HepG2 (cell line): ENCODE measurements around the gene CYB561. TPM values are rescaled to one million over a fixed set of nuclear protein-coding genes. Genes with fewer than 3 reads are reported as not detected.

Experiments used
- ATAC-seq: fragments of 200-7000 bp; cut with Tn5 transposase; 3 replicates; pipeline ENCODE4 v1.9.1; 2020; ENCODE audit warnings: mild to moderate bottlenecking, moderate library complexity
- BruUV-seq: library from RNA; stranded (reverse); fragments of 400-500 nt; replicated peaks from 2 replicates; lab custom pipeline; 2021; lab: Mats Ljungman, UMichigan
- CTCF ChIA-PET: fragments of 300-600 bp; formaldehyde crosslinking; extraction: SDS; loops from one replicate; lab custom pipeline; 2021; ENCODE audit warnings: low total read pairs, inconsistent platforms, low intra/inter-chr PET ratio; lab: Yijun Ruan, JAX
- POLR2A ChIA-PET: fragments of 350-600 bp; sonication (Branson Sonifier 250); formaldehyde crosslinking; loops from one replicate; lab custom pipeline; 2020; ENCODE audit warnings: antibody characterized with exemption, inconsistent platforms; lab: Yijun Ruan, JAX
- DNase-seq: peaks from one replicate; pipeline ENCODE4 v3.0.0-alpha.2; 2015; ENCODE audit warnings: low spot score
- FAIRE-seq: peaks from 3 replicates; lab custom pipeline; 2011; peaks lifted over from hg19 to GRCh38; lab: Jason Lieb, UNC
- H2AFZ ChIP-seq: one replicate; pipeline ENCODE4 v1.6.1; 2011; ENCODE audit warnings: low read length, inconsistent platforms
- H3K27ac ChIP-seq: fragments of 300-600 bp; 3 replicates; pipeline ENCODE4 v1.8.0; 2011; ENCODE audit warnings: mixed run types, mild to moderate bottlenecking, mixed read lengths, low read length, inconsistent platforms; ENCODE audit not compliant: insufficient read depth; ENCODE audit errors: extremely low read length
- H3K27me3 ChIP-seq, 2 experiments: fragments of 200-600 bp in 1 of 2; 2 replicates in 1 of 2; 3 replicates in 1 of 2; pipeline versions ENCODE4 v1.6.0 to v1.8.0; 2011; ENCODE audit warnings: low read length in 2 of 2, mild to moderate bottlenecking in 2 of 2, moderate library complexity in 2 of 2, inconsistent platforms in 1 of 2; ENCODE audit not compliant: insufficient read depth in 2 of 2, control insufficient read depth in 1 of 2
- H3K36me3 ChIP-seq, 2 experiments: fragments of 200-600 bp in 1 of 2; replicated peaks in 1 of 2; 2 replicates in 1 of 2; 3 replicates in 1 of 2; pipeline versions ENCODE4 v1.5.1 to v1.8.0; 2011; ENCODE audit warnings: low read length in 2 of 2, inconsistent platforms in 1 of 2; ENCODE audit not compliant: insufficient read depth in 2 of 2, control insufficient read depth in 1 of 2
- H3K4me1 ChIP-seq: 2 replicates; pipeline ENCODE4 v1.5.1; 2012; ENCODE audit warnings: low read length, inconsistent platforms; ENCODE audit not compliant: insufficient read depth
- H3K4me2 ChIP-seq: 2 replicates; pipeline ENCODE4 v1.6.0; 2011; ENCODE audit warnings: low read depth, low read length, inconsistent platforms
- H3K4me3 ChIP-seq, 3 experiments: fragments of 200-600 bp in 1 of 3; sonication (generic), shearing (Covaris generic) in 1 of 3; replicated peaks in 1 of 3; 2 replicates each; pipeline ENCODE4 v1.5.1; 2011 to 2016; ENCODE audit warnings: low read length in 3 of 3, inconsistent platforms in 2 of 3, low read depth in 2 of 3, mild to moderate bottlenecking in 2 of 3, control low read depth in 1 of 3, mixed read lengths in 1 of 3; ENCODE audit not compliant: insufficient read depth in 1 of 3
- H3K79me2 ChIP-seq: one replicate; pipeline ENCODE4 v1.6.1; 2011; ENCODE audit warnings: low read length, inconsistent platforms; ENCODE audit not compliant: insufficient read depth
- H3K9ac ChIP-seq: 2 replicates; pipeline ENCODE4 v1.6.0; 2011; ENCODE audit warnings: mild to moderate bottlenecking, low read depth, low read length, inconsistent platforms; ENCODE audit not compliant: insufficient read depth
- H3K9me3 ChIP-seq: 2 replicates; pipeline ENCODE4 v1.5.1; 2012; ENCODE audit warnings: mild to moderate bottlenecking, low read length
- H4K20me1 ChIP-seq: 2 replicates; pipeline ENCODE4 v1.6.0; 2011; ENCODE audit warnings: inconsistent platforms, mild to moderate bottlenecking, low read length, moderate library complexity; ENCODE audit not compliant: insufficient read depth
- REPIN1 ChIP-seq: sonication (generic); formaldehyde crosslinking; IDR thresholded peaks from 2 replicates; pipeline ENCODE4 v1.8.0; 2022; ENCODE audit warnings: missing genetic modification reagents, low read depth, mild to moderate bottlenecking, borderline replicate concordance
- ZNF121 ChIP-seq: sonication (generic); formaldehyde crosslinking; IDR thresholded peaks from 2 replicates; pipeline ENCODE4 v1.5.0; 2020; ENCODE audit warnings: mild to moderate bottlenecking, missing genetic modification reagents
- ZNF256 ChIP-seq: sonication (generic); formaldehyde crosslinking; conservative IDR thresholded peaks from 2 replicates; pipeline ENCODE4 v1.4.0; 2020; ENCODE audit warnings: missing genetic modification reagents
- ZNF616 ChIP-seq: sonication (generic); formaldehyde crosslinking; IDR thresholded peaks from 2 replicates; pipeline ENCODE4 v1.5.0; 2020; ENCODE audit warnings: low read depth, mild to moderate bottlenecking, missing genetic modification reagents
- WGBS: methylation state at CpG from one replicate; pipeline ENCODE4 v1.1.6; 2017; ENCODE audit warnings: low lambda C conversion rate; 5-methylcytosine and 5-hydroxymethylcytosine counted together
- in situ Hi-C: cut with HindIII; loops from 2 replicates; pipeline ENCODE4 v1.10.0; 2017; ENCODE audit warnings: low pct_unique_long_range_greater_than_20kb; ENCODE audit not compliant: extremely low pct_ligation_motif_present
- intact Hi-C: fragments of 100-400 bp; cut with micrococcal nuclease; formaldehyde crosslinking; loops from one replicate; pipeline ENCODE4 v1.10.0; 2022; ENCODE audit not compliant: unreplicated experiment
- polyA plus RNA-seq, 8 experiments: library from polyadenylated mRNA; depleted of rRNA in 3 of 8; stranded (reverse) in 7 of 8; unstranded in 1 of 8; fragments of >200 nt; fragmentation: Illumina TruSeq in 4 of 8; extraction: Trizol in 4 of 8; gene quantifications; 2 replicates each; pipeline versions ENCODE4 v1.2.1 to v1.2.3, GENCODE V29; 2011 to 2016; ENCODE audit warnings: low read depth in 4 of 8, missing spikeins in 1 of 8, mixed read lengths in 1 of 8; ENCODE audit not compliant: insufficient read depth in 1 of 8
- total RNA-seq, 5 experiments: library from RNA; depleted of rRNA; stranded (reverse); fragments of >200 nt; fragmentation: Illumina TruSeq; extraction: Trizol; gene quantifications; 2 replicates each; pipeline ENCODE4 v1.2.3, GENCODE V29; 2016; ENCODE audit warnings: low read depth in 1 of 5
- TF ChIP-seq, protein P1 (sequence below): sonication (generic); formaldehyde crosslinking; IDR thresholded peaks from 2 replicates; pipeline ENCODE4 v1.5.1; 2020; ENCODE audit warnings: mild to moderate bottlenecking, missing genetic modification reagents, borderline replicate concordance

Gene CYB561
- total and polyA plus RNA-seq, 2 of the 13 experiments (the other 11 are each of a cell fraction or from before 2014, with no cell fraction given): 1.5 to 6.7 TPM

GRCh38 chr17:63407741-63408330 lies 38.3 kb downstream of the CYB561 start:
- H3K4me2 ChIP-seq: no peak overlapping the region
- no peak for ATAC-seq
- TF ChIP-seq REPIN1 (CRISPR knock-in tag): no peak
- TF ChIP-seq ZNF616 (CRISPR knock-in tag): no peak
- no peak for TF ChIP-seq ZNF256 (CRISPR knock-in tag)
- TF ChIP-seq, protein P1, sequence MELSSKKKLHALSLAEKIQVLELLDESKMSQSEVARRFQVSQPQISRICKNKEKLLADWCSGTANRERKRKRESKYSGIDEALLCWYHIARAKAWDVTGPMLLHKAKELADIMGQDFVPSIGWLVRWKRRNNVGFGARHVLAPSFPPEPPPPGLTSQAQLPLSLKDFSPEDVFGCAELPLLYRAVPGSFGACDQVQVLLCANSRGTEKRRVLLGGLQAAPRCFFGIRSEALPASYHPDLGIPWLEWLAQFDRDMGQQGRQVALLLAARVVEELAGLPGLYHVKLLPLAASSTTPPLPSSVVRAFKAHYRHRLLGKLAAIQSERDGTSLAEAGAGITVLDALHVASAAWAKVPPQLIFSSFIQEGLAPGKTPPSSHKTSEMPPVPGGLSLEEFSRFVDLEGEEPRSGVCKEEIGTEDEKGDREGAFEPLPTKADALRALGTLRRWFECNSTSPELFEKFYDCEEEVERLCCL (CRISPR knock-in tag): no peak
- TF ChIP-seq ZNF121: no peak
- H3K36me3 ChIP-seq: no peaks in the 10 kb centered on the region
- H4K20me1 ChIP-seq: no peaks in the 10 kb centered on the region
- in situ Hi-C loops (loop anchor here (10.0 kb wide), 1 partner anchor 293 kb away; no protein-coding TSS in a partner anchor), intact Hi-C loops (no loop called here)
- no peak overlapping the region for H3K27ac ChIP-seq
- 19% methylated on average over 7 of the region's 7 CpGs for WGBS
- no TSS peak for BruUV-seq
- POLR2A ChIA-PET: no interaction called here
- H3K27me3 ChIP-seq: peaks cover 4 to 22% of the 10 kb centered on the region in 2 experiments
- no peak for DNase-seq
- peaks cover 6% of the 10 kb centered on the region for H3K4me1 ChIP-seq
- no peak overlapping the region for H2AFZ ChIP-seq
- H3K9me3 ChIP-seq: no peaks in the 10 kb centered on the region
- H3K4me3 ChIP-seq: no peak overlapping the region
- CTCF ChIA-PET: interaction anchor here (1.0 to 2.4 kb wide), 3 partner anchors 71 to 412 kb away, joined by 3 to 11 read pairs (median 6); no protein-coding TSS in a partner anchor
- H3K79me2 ChIP-seq: no peaks in the 10 kb centered on the region
- FAIRE-seq: no peak
- H3K9ac ChIP-seq: no peak overlapping the region
